ENCODE results near the gene LRRIQ1.

LRRIQ1 gene

DNA sequence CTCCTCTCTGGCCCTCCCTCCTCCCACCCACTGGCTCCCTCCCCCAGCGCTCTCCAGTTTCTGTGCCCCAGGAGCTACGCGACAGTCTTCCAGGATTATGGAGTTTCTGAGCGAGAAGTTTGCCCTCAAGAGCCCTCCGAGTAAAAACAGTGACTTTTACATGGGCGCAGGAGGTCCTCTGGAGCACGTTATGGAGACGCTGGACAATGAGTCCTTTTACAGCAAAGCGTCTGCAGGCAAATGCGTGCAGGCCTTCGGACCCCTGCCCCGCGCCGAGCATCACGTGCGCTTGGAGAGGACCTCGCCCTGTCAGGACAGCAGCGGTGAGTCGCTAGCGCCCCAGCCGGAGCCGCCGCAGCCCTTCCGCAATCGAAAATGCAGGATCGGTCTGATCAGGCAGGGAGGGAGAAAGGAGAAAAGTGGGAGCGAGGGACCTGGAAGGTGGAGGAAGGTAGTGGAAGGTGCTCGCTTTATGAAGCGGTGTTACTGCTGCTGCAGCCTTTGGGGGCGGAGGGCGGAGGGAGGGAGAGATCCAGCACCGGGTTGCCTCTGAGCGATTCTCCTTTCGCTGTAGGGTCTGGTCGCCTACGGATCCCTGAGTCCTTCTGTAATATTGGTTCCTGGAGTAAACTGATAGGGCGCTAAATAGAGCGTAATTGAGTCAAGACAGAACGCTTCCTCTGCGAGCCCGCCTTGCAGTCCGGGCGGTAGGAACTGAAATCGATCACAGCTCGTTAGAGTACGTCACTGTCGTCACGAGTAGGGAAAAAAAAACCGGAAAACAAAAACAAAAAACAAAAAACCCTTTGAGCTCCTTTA, 244.2 kb downstream of the LRRIQ1 start, which contains the start of gene ALX1:
TSS of gene ALX1 (plus strand) at position 56 of the 819 bp plus-strand sequence. CDS start at position 98, 42 bp downstream.
- peak; percentile 53 for DNase-seq (ENCODE audit: low read depth, low spot score)

- no peak for DNase-seq (ENCODE audit: low read depth, low spot score)
These were observed 245.0 kb downstream of the LRRIQ1 start for GRCh38 chr12:85280984-85281630.

DNA sequence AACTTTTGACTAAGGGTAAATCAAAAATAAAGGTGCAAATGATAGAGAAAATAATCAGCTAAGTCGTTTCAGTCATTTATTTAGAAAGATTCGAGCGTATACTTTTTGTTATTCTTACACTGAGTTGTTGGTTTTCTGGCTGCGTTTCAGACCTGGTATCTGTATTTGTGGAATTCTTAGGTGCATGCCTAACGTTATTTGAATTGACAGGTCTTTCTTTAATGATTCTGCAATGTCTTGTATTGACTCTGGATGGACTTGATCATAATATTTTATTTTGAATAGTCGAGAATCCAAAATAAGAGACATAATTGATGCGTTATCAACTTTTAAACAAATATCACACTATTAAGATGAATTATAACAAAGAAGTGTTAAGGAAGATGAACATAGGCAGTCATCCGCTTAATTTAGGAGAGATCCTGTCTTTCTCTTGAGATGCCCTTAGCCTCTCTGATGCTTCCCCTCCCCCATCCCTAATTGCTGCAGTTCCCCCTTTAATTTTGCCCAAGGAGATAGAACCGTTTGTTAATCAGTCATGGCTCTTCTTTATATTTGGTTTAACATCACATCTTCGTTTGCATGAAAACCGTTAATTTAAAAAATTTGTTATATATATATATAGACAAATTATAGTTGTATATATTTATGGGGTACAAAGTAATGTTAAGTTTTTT, 245.6 kb downstream of the LRRIQ1 start:
- DNase-seq (ENCODE audit: low read depth, low spot score): no peak

- DNase-seq (ENCODE audit: low read depth, low spot score): no peak
These were observed 247.4 kb downstream of the LRRIQ1 start for GRCh38 chr12:85283560-85283959.

Data from smooth muscle cell of the brain vasculature (primary cell).